Erythroblast (primary cell): ENCODE measurements around the gene LIN37.

ENCODE experiments used
- GATA1 ChIP-seq: IDR thresholded peaks from 2 replicates; pipeline ENCODE4 v1.6.1; 2011; ENCODE audit warnings: low read depth, mild to moderate bottlenecking, control low read depth, low read length, moderate library complexity
- POLR2A ChIP-seq: IDR thresholded peaks from 2 replicates; pipeline ENCODE4 v1.6.1; 2011; ENCODE audit warnings: mild to moderate bottlenecking, low read length

GRCh38 chr19:35704218-35704617, 44.2 kb upstream of the LIN37 start, which contains the start of gene ZBTB32:
- TF ChIP-seq POLR2A: no peak
- no peak for TF ChIP-seq GATA1
